ENCODE results near the gene RBM4B.

GRCh38 chr11:66652651-66653050 is 25.0 kb downstream of the RBM4B start:
- TF ChIP-seq CSRNP3 (CRISPR knock-in tag; IDR thresholded peaks at IDR 0.05) (no peak), TCF4 (CRISPR knock-in tag; IDR thresholded peaks at IDR 0.05; ENCODE audit: borderline replicate concordance) (no peak), POU6F1 (CRISPR knock-in tag; IDR thresholded peaks at IDR 0.05; ENCODE audit: borderline replicate concordance, low read depth) (no peak), ARNTL (CRISPR knock-in tag; IDR thresholded peaks at IDR 0.05; ENCODE audit: borderline replicate concordance, low read depth) (no peak), ZFP3 (CRISPR knock-in tag; IDR thresholded peaks at IDR 0.05) (no peak), PATZ1 (CRISPR knock-in tag; IDR thresholded peaks at IDR 0.05; ENCODE audit: borderline replicate concordance) (no peak), GLIS3 (CRISPR knock-in tag; IDR thresholded peaks at IDR 0.05) (no peak), BACH2 (CRISPR knock-in tag; IDR thresholded peaks at IDR 0.05; ENCODE audit: borderline replicate concordance) (no peak), ZNF565 (CRISPR knock-in tag; conservative IDR thresholded peaks at IDR 0.05; ENCODE audit: low read depth) (no peak), ZFP30 (CRISPR knock-in tag; IDR thresholded peaks at IDR 0.05) (no peak), CSDC2 (CRISPR knock-in tag; IDR thresholded peaks at IDR 0.05) (no peak)

All from SK-N-SH treated with all-trans-retinoic acid at 6 μM for 48 hours (cell line).